HG03196 (cell line): ENCODE data around the gene BRD3OS.

Experiments
- ATAC-seq: cut with Tn5 transposase; IDR thresholded peaks from one replicate; pipeline ENCODE4 v1.9.1; 2021; ENCODE audit not compliant: unreplicated experiment

Gene BRD3OS

DNA sequence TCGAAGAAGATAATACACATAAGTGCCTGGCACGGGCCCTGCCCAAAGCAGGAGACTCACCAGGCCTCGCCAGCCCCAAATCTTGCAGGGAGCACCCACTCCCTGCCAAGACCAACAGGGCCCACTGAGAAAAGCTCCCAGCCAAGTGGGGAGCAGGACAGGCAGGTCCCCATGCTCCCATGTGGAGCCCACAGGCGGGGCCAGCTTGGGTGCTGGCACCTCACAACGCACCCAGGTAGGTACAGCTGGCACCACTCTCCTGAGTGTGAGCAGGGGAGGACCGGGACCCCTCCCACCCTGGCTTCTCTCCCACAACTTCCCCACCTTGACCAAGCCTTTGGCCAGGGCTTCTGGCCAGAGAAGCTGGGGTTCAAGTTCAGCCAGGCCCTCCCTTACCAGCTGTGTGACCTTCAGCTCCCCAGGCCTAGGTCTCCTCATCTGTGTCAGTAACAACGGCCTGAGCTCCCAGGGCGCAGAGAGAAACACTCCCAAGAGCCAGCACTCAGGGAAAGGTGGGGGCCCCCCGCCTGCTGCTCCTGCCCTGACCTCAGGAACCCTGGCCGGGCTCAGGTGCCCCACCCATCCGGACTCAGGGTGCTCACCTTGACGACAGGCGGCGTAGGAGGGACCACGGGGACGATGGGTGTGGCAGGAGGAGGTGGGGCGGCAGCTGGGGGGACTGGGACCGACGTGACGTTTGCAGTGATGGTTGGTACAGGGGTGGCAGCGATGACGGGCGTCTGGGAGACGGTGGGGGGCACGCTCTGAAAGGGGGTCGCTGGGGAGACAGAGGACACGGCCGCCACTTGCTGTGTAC is 24.7 kb downstream of the BRD3OS start:
- ATAC-seq, result no peak

DNA sequence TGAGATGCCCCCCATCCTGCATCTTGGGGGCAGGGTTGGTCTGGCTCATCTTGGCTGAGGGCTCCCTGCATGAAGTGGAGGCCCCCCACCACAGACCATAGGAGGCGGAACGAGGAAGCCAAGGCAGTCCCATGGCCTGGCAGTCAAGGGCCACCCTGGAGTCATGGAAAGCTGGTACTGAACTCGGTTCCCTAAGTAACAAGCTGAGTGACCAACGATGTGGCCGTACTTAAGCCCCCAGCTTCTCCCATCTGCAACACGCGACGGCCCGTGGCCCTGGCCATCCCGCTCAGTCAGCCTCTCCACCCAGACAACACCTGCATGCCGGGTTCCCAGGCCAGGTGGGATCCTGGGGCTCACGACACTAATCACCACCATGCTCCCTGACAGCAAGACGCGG is 25.4 kb downstream of the BRD3OS start:
- ATAC-seq, result no peak

DNA sequence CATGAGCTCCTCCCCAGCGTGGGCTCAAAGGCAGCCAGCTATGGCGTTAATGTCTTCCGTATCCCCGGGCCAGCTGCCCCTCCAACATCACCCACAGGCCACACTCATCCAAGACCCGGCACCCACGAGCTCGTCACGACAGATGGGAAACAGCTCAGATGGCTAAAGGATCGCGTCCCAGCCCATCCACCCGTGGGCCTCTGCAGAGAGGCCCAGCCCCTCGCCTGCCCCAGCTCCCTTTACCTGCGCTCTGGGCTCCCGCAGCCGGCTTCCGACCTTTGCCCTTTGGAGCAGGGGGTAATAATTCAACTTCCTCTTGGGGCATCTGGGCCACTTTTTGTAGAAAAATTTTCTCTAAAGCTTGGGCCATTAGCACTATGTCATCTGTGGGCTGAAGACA is 26.0 kb downstream of the BRD3OS start:
- no peak for ATAC-seq

DNA sequence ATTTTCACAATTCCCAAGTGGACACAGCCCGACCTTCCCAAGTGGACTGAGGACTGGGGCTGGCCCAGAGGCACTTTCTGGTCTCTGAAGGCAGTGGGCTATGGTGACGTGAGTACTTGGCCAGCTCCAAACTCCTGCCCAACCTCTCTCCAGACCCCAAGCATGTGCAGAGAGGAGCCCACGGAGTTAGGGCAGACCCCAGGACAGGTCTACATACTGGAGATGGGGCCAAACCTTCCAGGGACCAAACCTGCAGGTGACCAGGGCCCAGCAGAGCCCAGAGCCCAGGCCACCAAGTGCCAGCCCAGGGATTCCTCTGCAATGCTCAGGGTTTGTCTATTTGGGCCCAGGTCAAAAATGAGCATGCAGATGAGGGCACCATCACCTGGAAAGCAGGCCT is 27.2 kb downstream of the BRD3OS start:
- ATAC-seq, result no peak

DNA sequence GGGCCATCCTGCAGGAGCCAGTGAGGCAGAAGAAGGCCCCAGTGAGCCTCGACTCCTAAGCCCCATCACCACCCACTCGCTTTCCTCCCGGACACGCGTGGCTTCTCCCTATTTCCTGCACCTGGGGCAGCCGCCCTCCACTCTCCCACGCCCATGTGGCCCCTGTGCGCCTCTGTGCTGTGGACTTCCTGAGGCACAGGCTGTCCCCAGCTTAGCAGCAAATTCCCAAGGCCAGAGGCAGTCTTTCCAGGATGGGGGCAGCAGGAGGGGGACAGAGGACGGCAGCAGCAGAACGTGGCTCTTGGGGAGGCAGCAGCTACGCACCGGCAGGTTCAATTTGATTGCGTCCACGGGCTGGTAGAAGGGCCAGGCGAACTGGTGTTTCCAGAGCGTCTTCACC is 27.7 kb downstream of the BRD3OS start:
- no peak for ATAC-seq

DNA sequence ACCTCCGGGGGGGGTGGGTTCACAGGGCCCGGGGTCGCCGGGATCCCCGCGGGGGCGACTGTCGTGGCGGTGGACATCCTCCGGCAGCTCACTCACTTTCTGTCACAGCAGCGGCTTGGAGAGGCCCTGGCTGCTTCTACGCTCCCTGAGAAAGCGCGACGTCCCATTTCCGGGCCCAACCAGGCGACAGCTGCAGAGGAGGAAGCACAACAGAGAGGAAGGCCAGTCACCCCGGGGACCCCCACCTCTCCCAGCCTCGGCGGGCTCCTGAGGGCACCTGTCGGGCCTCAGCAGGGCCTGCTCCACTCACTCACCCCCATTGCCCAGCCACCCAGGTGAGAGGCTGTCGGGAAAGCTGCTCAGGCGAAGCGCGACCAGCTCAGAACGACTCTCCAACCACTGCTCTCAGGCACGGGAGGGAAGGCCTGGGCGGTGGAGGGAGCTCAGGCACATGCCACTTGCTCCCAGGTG is 28.2 kb downstream of the BRD3OS start:
- ATAC-seq, result no peak

DNA sequence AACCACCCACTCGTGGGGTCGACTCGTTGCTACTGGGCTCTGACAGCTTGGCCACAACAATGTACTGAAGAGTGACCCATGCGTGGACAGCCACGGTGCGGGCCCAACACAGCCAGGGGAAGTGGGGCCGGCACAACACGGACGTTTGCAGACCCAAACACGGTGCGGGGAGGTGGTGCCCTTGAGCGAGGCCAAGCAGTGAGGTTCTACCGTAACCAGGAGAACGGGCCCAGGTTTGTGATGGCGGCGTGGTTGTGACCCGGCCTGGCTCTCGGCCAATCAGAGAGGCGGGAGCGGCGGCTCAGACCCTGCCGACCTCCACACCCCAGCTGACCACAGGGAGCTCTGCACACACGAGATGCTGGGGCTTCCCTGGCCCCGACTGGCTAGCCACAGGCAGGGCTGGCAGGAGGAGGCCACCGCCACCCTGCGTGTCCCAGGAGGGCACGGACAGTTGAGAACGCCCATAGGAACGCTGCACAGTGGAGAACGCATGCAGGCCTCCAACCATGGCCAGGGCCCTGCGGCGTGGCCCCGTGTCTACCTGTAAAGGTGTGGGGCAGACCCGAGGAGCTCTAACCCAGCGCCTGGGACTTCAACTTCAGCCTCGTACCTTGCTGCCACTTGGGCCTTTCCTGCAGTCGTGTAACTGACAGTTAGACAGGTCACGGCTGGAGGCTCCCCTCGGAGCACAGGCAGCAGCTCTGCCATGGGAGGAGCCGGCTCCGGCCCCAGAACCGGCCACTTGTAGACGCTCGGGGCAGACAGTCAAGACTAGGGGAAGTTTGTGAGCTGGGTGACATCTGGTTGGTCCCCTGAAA is 28.9 kb downstream of the BRD3OS start:
- no peak for ATAC-seq

DNA sequence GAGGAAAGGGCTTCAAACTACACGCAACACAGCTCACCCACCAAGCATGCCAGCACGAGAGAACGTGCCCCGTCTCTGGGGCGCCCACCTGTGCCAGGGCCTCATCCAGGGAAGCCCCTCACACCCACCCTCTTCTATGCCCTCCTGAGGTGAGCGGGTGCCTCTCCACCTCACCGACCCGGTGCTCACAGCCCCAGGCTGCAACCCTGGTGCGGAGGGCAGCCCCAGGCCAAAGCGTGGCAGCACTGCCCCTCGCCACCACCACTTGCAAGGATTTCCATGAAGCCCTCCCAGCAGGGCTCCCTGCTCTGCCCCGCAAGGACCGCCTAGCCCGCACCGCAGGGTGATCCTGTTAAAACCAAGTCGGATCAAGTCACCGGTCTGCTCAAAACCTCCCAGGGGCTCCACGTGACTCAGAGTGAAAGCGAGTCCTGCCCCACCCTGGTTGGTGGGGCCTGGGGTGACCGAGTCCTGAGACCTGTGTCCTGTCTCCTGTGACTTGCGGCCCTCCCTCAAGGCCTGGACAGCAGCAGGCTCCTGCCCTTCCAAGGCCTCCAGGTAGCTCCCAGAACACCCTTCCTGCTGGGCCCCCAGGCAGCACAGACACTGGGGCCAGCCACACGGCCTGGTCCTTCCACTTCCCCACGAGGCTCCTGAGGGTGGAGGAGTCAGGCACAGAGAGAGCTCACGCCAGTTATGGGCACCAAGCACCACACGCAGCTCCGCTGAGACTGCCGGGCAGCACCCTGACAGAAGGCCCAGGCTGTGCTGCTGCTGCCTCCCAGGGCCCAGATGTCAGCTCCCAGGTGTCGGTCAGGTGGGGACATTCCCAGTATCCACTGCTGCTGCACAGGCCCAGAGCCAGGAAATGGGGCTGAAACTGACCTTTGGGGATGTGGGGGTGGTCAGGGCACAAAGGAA is 29.9 kb downstream of the BRD3OS start:
- no peak for ATAC-seq

DNA sequence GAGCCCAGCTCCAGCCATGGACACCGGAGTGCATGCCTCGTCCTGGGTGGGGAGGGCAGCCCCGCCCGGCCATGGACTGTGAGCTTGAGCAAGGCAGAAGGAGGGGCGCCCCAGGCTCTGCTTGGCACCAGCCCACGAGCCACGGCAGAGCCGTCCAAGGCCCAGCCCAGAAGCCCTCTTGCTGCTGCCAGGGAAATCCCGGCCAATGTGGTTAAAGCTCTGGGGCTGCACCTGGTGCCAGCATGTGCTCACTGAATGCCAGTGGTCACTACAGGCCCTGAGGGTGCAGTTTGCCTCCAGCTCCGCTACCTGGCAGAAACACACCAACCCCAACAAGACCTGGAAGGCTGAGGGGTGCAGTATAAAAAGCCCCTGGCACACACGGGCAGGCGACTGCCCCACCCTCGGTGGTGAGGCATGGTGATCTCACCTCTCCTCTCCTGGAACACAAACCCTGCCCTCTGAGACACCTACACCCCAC is 30.7 kb downstream of the BRD3OS start:
- no peak for ATAC-seq

DNA sequence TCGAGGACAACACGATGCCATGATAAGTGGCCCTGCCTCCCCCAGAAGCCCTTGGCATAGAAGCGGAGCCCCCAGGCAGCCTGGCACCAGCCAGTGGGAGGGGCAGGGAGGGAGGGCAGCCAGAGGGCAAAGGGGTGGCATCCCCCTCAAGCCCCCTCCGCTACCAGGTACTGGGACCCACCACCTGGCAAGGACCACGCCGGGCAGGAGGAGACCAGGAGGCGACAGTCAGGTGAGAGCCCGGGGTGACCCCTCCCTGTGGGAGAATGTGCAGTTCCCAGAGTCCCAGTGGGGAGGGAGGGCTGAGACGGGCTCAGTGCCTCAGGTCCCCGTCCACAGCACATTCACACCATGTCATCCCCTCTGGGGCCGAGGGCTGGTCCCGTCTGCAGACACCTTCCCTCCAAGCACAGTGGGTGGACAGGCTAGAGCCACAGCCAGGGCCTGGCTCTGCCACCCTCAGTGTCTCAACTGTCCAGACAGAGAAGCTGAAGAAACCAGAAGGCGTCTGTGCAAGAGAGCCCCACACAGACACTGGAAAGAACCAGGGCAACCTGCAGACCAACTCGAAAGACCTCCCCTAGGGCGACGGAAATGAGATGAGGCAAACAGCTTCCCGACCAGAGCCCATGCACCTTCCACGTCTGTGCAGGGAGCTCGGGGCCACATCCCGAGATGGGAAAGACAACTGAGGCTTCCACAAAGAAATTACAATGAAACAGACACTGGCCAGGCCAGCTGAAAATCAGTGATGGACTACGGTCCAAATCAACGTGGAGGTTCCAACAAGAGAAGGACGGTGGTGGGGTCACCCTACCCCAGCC is 31.4 kb downstream of the BRD3OS start:
- ATAC-seq, result no peak

DNA sequence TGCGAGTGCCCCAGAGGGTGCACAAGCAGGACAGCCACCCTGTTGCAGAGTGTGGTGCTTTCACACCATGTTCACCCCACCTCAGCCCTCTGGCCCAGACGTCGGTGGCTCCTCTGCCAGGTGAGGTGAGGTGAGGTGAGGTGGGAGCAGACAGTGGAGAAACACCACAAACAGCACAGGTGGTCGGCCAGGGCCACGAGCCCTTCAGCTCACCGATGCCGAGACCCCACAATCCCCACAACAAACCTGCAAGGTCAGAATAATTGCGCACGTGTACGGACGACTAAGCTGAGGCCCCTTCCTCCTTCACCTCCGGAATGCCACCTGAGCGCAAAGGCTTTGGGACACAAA is 32.0 kb downstream of the BRD3OS start:
- no peak for ATAC-seq

DNA sequence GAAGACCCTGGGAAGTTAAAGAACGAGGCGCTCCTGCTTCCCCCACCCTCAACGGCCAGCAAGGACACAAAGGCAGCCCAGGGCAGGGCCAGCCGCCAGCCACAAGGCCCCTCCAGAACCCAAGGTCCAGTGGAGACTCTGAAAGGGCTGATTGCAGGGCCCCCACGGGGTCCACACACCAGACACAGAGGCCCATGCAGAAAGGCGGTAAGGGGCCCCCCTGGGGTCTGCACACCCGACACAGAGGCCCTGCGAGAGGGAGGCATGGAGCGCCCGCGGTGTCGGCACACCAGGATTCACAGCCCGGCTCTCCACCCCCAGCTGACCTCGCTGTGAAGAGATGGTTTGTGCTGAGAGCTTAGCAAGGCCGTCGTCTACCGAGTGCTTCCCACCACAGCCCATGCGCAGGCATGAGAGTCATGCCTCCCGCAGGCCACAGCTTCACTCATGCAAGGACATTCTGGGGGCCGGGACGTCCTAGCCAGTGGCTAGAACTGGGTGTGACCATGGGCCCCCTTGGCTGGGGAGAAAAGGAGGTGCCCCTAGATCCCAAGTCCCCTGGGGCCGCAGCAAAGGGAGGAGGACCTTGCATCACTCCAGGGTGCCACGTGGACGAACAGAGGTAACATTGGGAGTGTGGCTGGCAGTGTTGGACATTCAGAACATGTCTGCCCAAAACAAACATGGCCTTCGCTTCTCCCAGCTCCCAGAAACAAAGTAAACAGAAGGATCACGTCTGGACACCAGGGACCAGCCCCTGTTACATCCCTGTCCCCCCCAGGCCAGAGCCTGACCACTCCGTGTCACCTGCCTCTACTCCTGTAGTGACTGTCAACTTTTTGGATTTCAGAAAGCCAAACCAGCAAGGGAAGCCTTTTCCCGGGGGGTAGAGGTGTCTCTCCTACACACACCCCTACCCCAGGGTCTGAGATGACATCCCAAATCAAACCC is 32.7 kb downstream of the BRD3OS start:
- no peak for ATAC-seq

DNA sequence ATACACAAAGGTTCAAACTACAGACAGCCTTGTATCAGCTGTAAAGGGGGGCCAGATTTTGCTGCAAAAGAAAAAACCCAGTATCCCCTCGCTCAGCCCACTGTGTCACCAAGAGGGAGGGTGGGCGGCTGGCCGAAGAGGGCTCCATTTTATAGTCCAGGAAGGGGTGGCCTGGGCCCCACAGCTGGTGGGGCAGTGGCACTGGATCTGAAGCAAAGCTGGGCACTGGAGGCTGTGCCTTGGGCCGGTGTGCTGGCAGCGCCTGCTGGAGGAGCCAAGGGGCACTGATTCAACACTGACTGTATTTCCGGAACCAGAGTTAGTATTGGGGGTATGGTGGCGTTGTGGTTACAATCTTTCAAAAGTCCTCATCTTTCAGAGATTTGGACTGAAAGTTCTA is 33.4 kb downstream of the BRD3OS start:
- ATAC-seq, result no peak

DNA sequence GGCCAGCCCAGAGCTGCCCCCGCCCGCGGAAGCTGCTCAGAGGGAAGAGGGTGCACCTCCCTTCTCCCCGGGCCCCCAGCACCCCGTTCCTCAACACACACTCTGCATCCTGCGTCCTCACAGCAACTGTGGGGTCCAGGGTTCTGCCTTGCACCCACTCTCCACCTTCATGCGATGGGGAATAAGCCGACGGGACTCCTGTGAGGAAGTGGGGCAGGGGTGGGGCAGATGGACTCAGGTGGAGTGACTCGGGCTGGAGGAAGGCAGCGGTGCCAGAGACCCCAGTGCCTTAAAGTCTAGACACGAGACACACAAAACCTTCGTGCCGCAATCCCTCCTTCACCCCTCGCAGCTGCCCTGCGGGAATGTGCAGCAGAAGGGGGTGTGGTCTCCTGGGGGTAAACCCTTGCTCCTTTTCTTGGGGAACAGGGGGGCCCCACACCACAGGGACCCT is 33.9 kb downstream of the BRD3OS start:
- no peak for ATAC-seq

DNA sequence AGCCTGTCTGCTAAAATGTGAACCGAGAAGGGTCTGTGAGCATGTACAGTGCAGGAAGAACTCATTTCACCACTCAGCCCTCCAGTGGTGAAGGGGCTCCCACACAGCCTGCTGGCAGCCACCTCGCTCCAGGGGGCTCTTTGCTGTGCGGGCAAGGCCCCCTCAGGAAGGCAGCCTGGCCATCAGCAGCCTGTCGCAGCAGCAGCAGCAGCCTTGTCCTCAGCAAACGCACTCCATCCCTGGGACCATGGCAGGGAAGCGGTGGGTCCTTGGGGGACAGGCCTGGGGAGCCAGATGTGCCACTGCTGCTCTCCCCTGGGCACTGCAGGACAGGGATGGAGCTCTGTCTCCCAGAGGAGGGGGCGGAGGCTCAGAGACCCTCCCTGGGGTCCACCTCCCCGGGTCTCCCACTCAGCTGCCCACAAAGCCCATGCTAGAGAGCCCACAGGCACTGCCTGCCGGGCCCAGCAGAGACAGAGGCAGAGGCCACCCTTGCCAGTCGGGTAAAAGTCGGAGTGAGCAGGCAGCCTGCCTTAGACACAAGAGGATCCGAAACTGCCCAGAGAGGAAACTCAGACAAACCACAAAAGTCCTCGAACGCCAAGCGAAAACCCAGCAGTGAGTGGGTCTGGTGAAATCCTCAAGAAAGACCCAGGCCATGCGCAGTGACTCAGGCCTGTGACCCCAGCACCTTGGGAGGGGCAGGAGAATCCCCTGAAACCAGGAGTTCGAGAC is 34.5 kb downstream of the BRD3OS start:
- peak; percentile 56 for ATAC-seq

DNA sequence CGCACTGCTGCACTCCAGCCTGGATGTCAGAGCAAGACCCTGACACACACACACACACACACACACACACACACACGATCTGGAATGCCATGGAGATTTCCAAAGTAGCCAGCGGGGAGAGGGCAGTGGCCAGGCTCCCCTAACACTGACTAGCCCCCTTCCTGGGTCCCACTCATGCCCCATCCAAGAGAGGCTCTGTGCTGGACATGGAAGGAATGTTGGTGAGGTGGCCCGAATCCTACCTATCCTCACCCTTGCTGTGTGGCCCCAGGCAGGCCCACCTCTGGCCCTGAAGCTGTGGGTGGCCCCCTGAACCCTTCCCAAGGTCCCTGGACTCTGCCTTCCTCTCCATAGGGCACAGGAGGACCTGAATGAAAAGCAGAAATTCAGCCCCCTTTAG is 35.3 kb downstream of the BRD3OS start:
- no peak for ATAC-seq

DNA sequence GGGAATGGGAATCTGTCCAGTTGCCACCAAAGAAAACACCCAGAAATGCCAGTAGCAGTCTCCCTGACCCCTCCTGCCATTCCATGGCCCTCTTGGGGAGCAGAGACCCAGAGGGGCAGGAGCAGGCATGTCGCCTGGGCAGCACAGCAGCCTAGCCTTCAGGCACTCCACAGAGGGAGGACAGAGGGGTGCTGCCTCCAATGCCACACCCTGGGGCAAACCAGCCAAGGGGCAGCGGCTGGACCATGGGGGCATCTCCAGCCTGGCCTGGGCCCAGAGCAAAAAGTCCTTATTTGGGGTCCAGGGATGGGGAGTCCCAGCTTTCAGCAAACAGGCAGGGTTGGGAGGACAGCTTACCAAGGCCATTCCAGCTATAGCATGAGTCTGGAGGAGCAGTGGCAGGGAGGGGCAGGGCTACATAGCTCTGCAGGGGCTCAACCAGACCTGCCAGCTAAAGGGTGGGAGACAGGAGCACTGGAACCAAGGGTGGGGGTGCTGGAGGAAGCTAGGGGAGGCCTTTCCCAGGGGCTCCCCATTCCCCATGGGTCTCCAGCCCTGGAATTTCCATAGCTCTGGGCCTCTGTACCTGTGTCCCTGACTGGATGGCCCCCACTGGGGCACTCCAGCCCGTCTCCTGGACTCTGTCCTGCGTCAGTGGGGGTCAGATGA is 35.9 kb downstream of the BRD3OS start:
- no peak for ATAC-seq
